ENCODE data around the gene UBE2J2. TPM values are rescaled to one million over a fixed set of nuclear protein-coding genes. Genes with fewer than 3 reads are reported as not detected.
A peak's percentile ranks its signal among the peaks of the same experiment; 100 is the strongest.

UBE2J2 gene
- total RNA-seq, 1 experiment from 2014 or later, result 83.4 TPM

DNA sequence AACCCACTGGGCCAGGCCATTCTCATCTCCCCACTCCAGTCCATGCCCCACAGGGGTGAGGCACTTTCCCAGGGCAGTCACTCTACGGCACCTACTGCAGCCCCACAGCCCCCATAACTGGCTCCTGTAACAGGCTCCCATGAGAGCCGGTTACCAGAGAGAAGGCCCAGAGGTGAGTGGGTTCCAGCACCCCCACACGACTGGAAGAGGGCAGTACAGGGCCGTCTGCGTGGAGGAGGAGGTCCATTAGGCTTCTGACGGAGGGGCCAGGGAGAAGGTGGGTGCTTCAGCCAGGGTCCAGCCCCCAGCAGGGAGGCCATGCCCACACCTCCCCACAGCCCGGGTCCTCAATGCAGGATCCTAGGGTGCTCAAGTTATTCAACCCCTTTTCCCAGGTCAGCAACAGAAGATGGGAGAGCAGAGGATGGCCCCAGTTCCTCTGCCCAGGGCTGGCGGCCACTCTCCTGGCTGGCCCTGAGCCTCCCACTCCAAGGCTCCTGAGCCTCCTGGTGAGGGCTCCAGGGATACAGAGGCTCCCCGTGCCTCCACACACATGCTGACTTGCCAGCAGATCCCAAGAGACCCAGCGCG, 32.5 kb upstream of the UBE2J2 start:
- TF ChIP-seq, protein P1, sequence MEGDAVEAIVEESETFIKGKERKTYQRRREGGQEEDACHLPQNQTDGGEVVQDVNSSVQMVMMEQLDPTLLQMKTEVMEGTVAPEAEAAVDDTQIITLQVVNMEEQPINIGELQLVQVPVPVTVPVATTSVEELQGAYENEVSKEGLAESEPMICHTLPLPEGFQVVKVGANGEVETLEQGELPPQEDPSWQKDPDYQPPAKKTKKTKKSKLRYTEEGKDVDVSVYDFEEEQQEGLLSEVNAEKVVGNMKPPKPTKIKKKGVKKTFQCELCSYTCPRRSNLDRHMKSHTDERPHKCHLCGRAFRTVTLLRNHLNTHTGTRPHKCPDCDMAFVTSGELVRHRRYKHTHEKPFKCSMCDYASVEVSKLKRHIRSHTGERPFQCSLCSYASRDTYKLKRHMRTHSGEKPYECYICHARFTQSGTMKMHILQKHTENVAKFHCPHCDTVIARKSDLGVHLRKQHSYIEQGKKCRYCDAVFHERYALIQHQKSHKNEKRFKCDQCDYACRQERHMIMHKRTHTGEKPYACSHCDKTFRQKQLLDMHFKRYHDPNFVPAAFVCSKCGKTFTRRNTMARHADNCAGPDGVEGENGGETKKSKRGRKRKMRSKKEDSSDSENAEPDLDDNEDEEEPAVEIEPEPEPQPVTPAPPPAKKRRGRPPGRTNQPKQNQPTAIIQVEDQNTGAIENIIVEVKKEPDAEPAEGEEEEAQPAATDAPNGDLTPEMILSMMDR (conservative IDR thresholded peaks at IDR 0.05), result peak; percentile 32; the same call in 1 of the 3 replicates
- no peak overlapping the region for H2BK15ac ChIP-seq (ENCODE audit: low read depth, low read length)
- no peak overlapping the region for H3T11ph ChIP-seq (ENCODE audit: low read length)
- Mint-ChIP-seq H3K4me1 (peaks cover 18 to 31% of the 10 kb centered on the region in 2 experiments), H3K27ac (peak overlapping the region in 2 of 3 experiments; percentile 83 to 95; a peak in 3 of 7 replicates), H3K27me3 (ENCODE audit: low read depth) (peaks cover 3% of the 10 kb centered on the region; the same call in 1 of the 2 replicates), H3K9me3 (no peaks in the 10 kb centered on the region; a peak in 1 of 5 replicates), H3K36me3 (ENCODE audit: insufficient read depth in 1 of 3, low read depth in 3 of 3) (peaks cover 0 to 7% (median 7%) of the 10 kb centered on the region in 3 experiments; a peak in 3 of 7 replicates), H3K4me3 (peak overlapping the region; percentile 74 to 86)
- H4K91ac ChIP-seq (ENCODE audit: insufficient read length, low read depth, low read length), result no peak overlapping the region
- no peak overlapping the region for H4K5ac ChIP-seq (ENCODE audit: insufficient read length, low read depth, low read length)
- no peak overlapping the region for H3K18ac ChIP-seq (ENCODE audit: insufficient read length, low read depth, low read length)
- no peak overlapping the region for H2AFZ ChIP-seq (ENCODE audit: low read length)
- H3K4ac ChIP-seq (ENCODE audit: low read depth, low read length), result no peak overlapping the region
- H3K79me1 ChIP-seq (ENCODE audit: insufficient read depth, low read depth, low read length, poor library complexity, severe bottlenecking), result no peaks in the 10 kb centered on the region
- no peak overlapping the region for H2AK5ac ChIP-seq (ENCODE audit: insufficient read length, low read length)
- no peak overlapping the region for H3K9ac ChIP-seq (ENCODE audit: extremely low read depth, insufficient read length, low read length)
- no peak overlapping the region for H2BK120ac ChIP-seq (ENCODE audit: low read depth, low read length, poor library complexity, severe bottlenecking)
- H3K27me3 ChIP-seq (ENCODE audit: insufficient read depth, low read length), result no peaks in the 10 kb centered on the region
- peak overlapping the region; percentile 33 for H3K4me2 ChIP-seq (ENCODE audit: insufficient read depth, insufficient read length, low read length)
- no peaks in the 10 kb centered on the region for H3K9me3 ChIP-seq (ENCODE audit: control insufficient read depth, low read depth, low read length)
- H3K23me2 ChIP-seq (ENCODE audit: insufficient read length, low read depth, low read length, poor library complexity, severe bottlenecking), result peaks cover 15% of the 10 kb centered on the region
- no peak overlapping the region for H3K27ac ChIP-seq (ENCODE audit: insufficient read length, low read depth, low read length)
- no peak overlapping the region for H2BK12ac ChIP-seq (ENCODE audit: insufficient read length, low read depth, low read length)
- H3K79me2 ChIP-seq (ENCODE audit: insufficient read depth, low read length), result no peaks in the 10 kb centered on the region
- no peaks in the 10 kb centered on the region for H4K20me1 ChIP-seq (ENCODE audit: control insufficient read depth, insufficient read depth, insufficient read length)
- no peak overlapping the region for H2BK5ac ChIP-seq (ENCODE audit: insufficient read length, low read length)
- H3K23ac ChIP-seq (ENCODE audit: insufficient read length, low read depth, low read length), result no peak overlapping the region
- H3K14ac ChIP-seq (ENCODE audit: insufficient read depth, low read length), result no peak overlapping the region
- H2BK20ac ChIP-seq (ENCODE audit: low read depth, low read length, poor library complexity, severe bottlenecking), result no peak overlapping the region
- no CpG with 5 or more reads among the region's 11 CpGs for WGBS (ENCODE audit: extremely low coverage, insufficient read length, low lambda C conversion rate)
- H4K8ac ChIP-seq (replicated peaks; ENCODE audit: insufficient read length, low read depth, low read length), result no peak overlapping the region
- H3K56ac ChIP-seq (ENCODE audit: insufficient read length, low read depth, low read length), result no peak overlapping the region
- peaks cover 5% of the 10 kb centered on the region; the same call in 1 of the 2 replicates for H3K4me1 ChIP-seq (ENCODE audit: insufficient read depth, low read length)
- peak; percentile 55 for DNase-seq

Data from H9 (cell line).